ENCODE measurements around the gene MRAP2. TPM values are rescaled to one million over a fixed set of nuclear protein-coding genes. Genes with fewer than 3 reads are reported as not detected.
"Not testable (repeated sequence)": the region's sequence is repeated elsewhere in the genome, so short reads cannot be mapped to it uniquely, and the experiment has no call there.

Gene MRAP2
- total RNA-seq, 1 donor, result 5.8 TPM

DNA sequence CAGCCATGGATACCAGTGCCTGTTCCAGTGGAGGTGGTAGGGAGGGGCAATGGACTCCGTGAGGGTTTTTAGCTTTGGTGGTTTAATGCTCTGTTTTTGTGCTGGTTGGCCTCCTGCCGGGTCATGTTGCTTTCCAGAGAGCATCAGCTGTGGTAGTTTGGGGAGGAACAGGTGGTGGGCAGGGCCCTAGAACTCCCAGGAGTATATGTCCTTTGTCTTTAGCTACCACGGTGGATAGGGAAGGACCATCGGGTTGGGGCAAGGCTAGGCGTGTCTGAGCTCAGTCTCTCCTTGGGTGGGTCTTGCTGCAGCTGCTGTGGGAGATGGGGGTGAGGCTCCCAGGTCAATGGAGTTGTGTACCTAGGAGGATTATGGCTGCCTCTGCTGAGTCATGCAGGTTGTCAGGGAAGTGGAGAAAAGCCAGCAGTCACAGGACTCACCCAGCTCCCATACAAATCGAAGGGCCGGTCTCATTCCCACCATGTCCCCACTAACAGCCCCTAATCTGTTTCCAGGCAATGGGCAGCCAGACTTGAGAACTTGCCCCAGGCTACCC is 38.9 kb downstream of the MRAP2 start:
- H3K4me3 ChIP-seq (ENCODE audit: low read depth, low read length), result no peak overlapping the region
- TF ChIP-seq, protein P1, sequence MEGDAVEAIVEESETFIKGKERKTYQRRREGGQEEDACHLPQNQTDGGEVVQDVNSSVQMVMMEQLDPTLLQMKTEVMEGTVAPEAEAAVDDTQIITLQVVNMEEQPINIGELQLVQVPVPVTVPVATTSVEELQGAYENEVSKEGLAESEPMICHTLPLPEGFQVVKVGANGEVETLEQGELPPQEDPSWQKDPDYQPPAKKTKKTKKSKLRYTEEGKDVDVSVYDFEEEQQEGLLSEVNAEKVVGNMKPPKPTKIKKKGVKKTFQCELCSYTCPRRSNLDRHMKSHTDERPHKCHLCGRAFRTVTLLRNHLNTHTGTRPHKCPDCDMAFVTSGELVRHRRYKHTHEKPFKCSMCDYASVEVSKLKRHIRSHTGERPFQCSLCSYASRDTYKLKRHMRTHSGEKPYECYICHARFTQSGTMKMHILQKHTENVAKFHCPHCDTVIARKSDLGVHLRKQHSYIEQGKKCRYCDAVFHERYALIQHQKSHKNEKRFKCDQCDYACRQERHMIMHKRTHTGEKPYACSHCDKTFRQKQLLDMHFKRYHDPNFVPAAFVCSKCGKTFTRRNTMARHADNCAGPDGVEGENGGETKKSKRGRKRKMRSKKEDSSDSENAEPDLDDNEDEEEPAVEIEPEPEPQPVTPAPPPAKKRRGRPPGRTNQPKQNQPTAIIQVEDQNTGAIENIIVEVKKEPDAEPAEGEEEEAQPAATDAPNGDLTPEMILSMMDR (IDR thresholded peaks at IDR 0.05; ENCODE audit: insufficient read depth, low read length), result no peak
- no peak for DNase-seq (ENCODE audit: low read depth)

DNA sequence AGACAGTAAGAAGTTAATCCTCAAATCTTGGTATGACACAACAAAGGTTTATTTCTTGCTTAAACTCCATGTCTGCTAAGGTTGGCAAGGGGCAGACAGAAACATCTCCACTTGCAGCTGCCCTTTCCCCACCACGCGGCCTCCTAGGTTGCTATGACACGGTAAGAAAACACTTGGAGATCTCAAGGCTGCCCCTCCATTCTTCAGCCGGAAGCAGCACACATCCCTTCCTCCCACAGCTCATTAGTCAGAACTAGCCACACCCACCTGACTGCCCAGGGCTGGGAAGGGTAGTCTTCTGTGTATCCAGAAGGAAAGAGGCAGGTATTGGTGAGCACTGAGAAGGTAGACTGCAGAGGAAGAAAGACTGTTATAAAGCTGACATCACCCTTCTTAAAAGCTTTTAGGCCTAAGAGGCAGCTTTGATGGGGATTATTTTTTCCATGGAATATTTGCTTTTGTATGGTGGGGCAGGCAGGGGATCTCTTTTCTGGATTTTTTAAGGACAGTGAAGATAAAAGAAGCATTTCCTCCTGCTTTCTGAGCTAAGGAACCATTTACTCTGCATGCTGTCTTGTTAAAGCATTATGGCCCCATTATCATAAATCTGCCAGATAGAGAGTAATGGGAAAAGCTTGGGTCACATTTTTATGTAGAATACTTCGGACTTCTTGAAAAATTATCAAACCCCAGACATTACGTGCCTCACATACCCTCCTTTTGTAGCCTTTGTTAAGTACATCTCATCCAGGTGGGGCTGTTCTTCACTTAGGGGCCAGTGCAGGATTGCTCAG is 41.6 kb downstream of the MRAP2 start:
- TF ChIP-seq, protein P1 (IDR thresholded peaks at IDR 0.05; ENCODE audit: insufficient read depth, low read length), result no peak
- DNase-seq (ENCODE audit: low read depth), result peak; percentile 29
- no peak overlapping the region for H3K4me3 ChIP-seq (ENCODE audit: low read depth, low read length)

DNA sequence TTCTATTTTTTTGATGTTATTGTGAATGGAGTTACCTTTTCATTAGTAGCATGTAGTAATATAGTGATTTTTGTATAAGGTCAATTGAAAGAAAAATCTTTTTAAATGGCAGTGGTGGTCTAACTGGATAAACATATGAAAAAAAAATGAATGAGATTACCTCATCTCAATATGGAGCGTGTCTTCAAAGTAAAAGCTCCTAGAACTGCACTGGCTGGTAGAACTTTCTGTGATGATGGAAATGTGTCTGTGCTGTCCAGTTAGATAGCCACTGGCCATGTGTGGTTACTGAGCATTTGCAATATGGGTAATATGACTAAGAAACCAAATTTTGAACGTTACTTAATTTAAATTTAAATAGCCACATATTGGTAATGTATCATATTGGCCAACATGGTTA is 44.1 kb downstream of the MRAP2 start:
- TF ChIP-seq, protein P1 (IDR thresholded peaks at IDR 0.05; ENCODE audit: insufficient read depth, low read length), result no peak
- no peak for DNase-seq (ENCODE audit: low read depth)

DNA sequence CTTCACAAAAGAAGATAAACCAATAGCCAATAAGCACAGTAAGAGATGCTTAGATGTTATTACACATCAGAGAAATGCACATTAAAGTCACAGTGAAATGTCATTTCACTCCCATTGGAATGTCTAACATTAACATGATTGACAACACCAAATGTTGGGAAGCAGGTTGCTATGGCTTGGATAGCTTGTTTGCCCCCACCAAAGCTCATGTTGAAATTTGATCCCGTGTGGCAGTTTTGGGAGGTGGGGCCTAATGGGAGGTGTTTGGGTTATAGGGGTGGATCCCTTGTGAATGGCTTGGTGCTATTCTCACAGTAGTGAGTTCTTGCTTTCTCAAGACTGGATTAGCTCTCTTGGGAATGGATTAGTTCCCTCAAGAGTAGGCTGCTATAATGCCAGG is 44.8 kb downstream of the MRAP2 start:
- DNase-seq (ENCODE audit: low read depth), result no peak

More for the DNA sequence above, 44.1 kb downstream of the MRAP2 start:
- H3K4me3 ChIP-seq (ENCODE audit: low read depth, low read length), result no peak overlapping the region

DNA sequence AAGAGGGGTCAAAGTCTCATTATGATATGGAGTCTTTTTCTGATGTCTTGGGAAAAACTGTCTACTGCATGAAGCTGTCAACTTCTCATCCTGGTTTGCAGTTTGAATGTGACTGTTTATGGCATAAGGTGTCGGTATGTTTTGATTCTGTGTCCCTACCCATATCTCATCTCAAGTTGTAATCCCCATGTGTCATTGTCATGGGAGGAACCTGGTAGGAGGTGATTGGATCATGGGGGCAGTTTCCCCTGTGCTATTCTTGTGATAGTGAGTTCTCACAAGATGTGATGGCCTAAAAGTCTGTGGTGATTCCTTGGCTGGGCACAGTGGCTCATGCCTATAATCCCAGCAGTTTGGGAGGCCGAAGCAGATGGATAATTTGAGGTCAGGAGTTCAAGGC is 47.6 kb downstream of the MRAP2 start:
- TF ChIP-seq, protein P1 (IDR thresholded peaks at IDR 0.05; ENCODE audit: insufficient read depth, low read length), result no peak
- no peak for DNase-seq (ENCODE audit: low read depth)
- H3K4me3 ChIP-seq (ENCODE audit: low read depth, low read length), result no peak overlapping the region

More for the DNA sequence above, 44.8 kb downstream of the MRAP2 start:
- no peak overlapping the region for H3K4me3 ChIP-seq (ENCODE audit: low read depth, low read length)
- TF ChIP-seq, protein P1 (IDR thresholded peaks at IDR 0.05; ENCODE audit: insufficient read depth, low read length), result no peak

DNA sequence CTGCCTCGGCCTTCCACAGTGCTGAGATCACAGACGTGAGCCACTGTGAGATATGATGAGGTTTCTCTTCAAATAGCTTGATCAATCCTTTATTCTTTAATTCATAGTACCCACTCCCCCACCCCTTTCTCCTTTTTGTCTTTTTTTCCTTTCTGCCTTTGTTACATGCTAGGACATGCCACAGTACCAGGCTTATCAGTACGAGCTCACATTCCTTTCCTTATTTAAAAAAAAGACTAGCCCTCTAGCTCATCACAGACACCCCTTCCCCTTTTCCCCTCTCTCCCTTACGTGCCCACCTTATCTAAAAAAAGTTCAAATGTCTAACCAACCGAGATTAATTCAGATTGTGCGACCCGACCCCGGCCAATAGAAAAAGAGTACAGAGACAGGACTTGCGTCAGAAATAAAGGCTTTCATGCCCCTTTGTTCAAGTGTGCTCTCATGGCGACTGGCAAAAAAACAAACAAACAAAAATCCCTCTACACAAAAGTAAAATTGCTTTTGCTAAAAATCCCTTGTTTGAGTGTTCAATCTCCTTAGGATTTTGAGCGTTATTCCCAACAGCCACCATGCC is 49.2 kb downstream of the MRAP2 start:
- no peak overlapping the region for H3K4me3 ChIP-seq (ENCODE audit: low read depth, low read length)
- DNase-seq (ENCODE audit: low read depth), result no peak
- TF ChIP-seq, protein P1 (IDR thresholded peaks at IDR 0.05; ENCODE audit: insufficient read depth, low read length), result no peak

DNA sequence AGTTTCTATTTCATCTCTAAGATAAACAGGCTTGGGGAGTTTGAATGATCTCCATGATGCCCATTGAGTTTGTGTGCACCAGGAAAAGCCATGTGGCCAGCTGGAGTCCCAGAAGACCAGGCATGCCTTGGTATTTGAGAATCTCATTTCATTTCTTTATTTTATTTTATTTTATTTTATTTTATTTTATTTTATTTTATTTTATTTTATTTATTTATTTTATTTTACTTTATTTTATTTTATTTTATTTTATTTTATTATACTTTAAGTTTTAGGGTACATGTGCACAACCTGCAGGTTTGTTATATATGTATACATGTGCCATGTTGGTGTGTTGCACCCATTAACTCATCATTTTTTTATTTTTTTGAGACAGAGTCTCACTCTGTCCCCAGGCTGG is 51.1 kb downstream of the MRAP2 start:
- not testable (repeated sequence) for DNase-seq (ENCODE audit: low read depth); H3K4me3 ChIP-seq (ENCODE audit: low read depth, low read length)

Data from fibroblast of the aortic adventitia (primary cell).